Keratinocyte (primary cell): ENCODE results near the gene DNM1. TPM values are rescaled to one million over a fixed set of nuclear protein-coding genes. Genes with fewer than 3 reads are reported as not detected.

ENCODE experiments used
- DNase-seq: peaks from one replicate; pipeline ENCODE4 v3.0.0-alpha.2; 2011; ENCODE audit warnings: low read depth, missing footprints, low spot score
- FAIRE-seq: peaks from 2 replicates; lab custom pipeline; 2011; peaks lifted over from hg19 to GRCh38; lab: Jason Lieb, UNC
- H2AFZ ChIP-seq: 2 replicates; pipeline ENCODE4 v1.6.0; 2012; ENCODE audit warnings: low read length, control low read depth, inconsistent platforms; ENCODE audit not compliant: control insufficient read depth
- H3K27ac ChIP-seq: 2 replicates; pipeline ENCODE4 v1.5.1; 2011; ENCODE audit warnings: low read length; ENCODE audit not compliant: control insufficient read depth, insufficient read depth
- H3K27me3 ChIP-seq: 3 replicates; pipeline ENCODE4 v1.6.0; 2011; ENCODE audit warnings: low read length; ENCODE audit not compliant: control insufficient read depth, insufficient read depth; ENCODE audit errors: extremely low read depth
- H3K36me3 ChIP-seq, 2 experiments: 2 replicates in 1 of 2; 3 replicates in 1 of 2; pipeline ENCODE4 v1.5.1; 2011; ENCODE audit warnings: low read length in 2 of 2, mild to moderate bottlenecking in 1 of 2; ENCODE audit not compliant: control insufficient read depth in 2 of 2, insufficient read depth in 2 of 2; ENCODE audit errors: extremely low read depth in 1 of 2
- H3K4me1 ChIP-seq: 3 replicates; pipeline ENCODE4 v1.5.1; 2011; ENCODE audit warnings: low read length; ENCODE audit not compliant: control insufficient read depth, insufficient read depth; ENCODE audit errors: extremely low read depth
- H3K4me2 ChIP-seq: 3 replicates; pipeline ENCODE4 v1.6.0; 2011; ENCODE audit warnings: low read depth, low read length; ENCODE audit not compliant: control insufficient read depth, insufficient read depth; ENCODE audit errors: extremely low read depth
- H3K4me3 ChIP-seq, 3 experiments: fragments of 200-600 bp in 1 of 3; sonication (generic) in 1 of 3; 2 replicates in 2 of 3; 3 replicates in 1 of 3; pipeline ENCODE4 v1.5.1; 2011 to 2016; ENCODE audit warnings: low read length in 3 of 3, mild to moderate bottlenecking in 3 of 3, control low read depth in 2 of 3, inconsistent platforms in 1 of 3, low read depth in 1 of 3, mixed read lengths in 1 of 3, mixed run types in 1 of 3, moderate library complexity in 1 of 3; ENCODE audit not compliant: control insufficient read depth in 2 of 3, insufficient read depth in 2 of 3; ENCODE audit errors: extremely low read depth in 1 of 3
- H3K79me2 ChIP-seq: 2 replicates; pipeline ENCODE4 v1.6.0; 2012; ENCODE audit warnings: low read length; ENCODE audit not compliant: control insufficient read depth, insufficient read depth
- H3K9ac ChIP-seq: 3 replicates; pipeline ENCODE4 v1.6.0; 2011; ENCODE audit warnings: low read length; ENCODE audit not compliant: control insufficient read depth, insufficient read depth; ENCODE audit errors: extremely low read depth
- H3K9me1 ChIP-seq: 3 replicates; pipeline ENCODE4 v1.6.0; 2011; ENCODE audit warnings: low read length; ENCODE audit not compliant: control insufficient read depth, insufficient read depth; ENCODE audit errors: extremely low read depth
- H3K9me3 ChIP-seq: 2 replicates; pipeline ENCODE4 v1.5.1; 2012; ENCODE audit warnings: low read depth, low read length; ENCODE audit not compliant: control insufficient read depth
- H4K20me1 ChIP-seq: 3 replicates; pipeline ENCODE4 v1.6.0; 2011; ENCODE audit warnings: low read length; ENCODE audit not compliant: control insufficient read depth, insufficient read depth; ENCODE audit errors: extremely low read depth
- EZH2 ChIP-seq: IDR thresholded peaks from one replicate; pipeline ENCODE4 v1.6.1; 2012; ENCODE audit warnings: inconsistent platforms, mild to moderate bottlenecking, low read length, moderate library complexity
- dilution Hi-C: fragments of 300-500 bp; cut with MboI; formaldehyde crosslinking; loops from one replicate; pipeline ENCODE4 v1.7.0; 2020; ENCODE audit warnings: low sequenced_read_pairs; ENCODE audit not compliant: extremely low pct_ligation_motif_present
- polyA plus RNA-seq, 5 experiments: library from polyadenylated mRNA; depleted of rRNA in 3 of 5; stranded (reverse) in 3 of 5; stranded (forward) in 1 of 5; unstranded in 1 of 5; fragments of >200 nt; gene quantifications; 1 replicate in 1 of 5; 2 replicates in 3 of 5; 3 replicates in 1 of 5; pipeline versions ENCODE4 v1.2.1 to v1.2.3, GENCODE V29; 2011 to 2012; ENCODE audit warnings: missing spikeins in 2 of 5, low read depth in 1 of 5, low replicate concordance in 1 of 5
- TF ChIP-seq, protein P1 (sequence below), 3 experiments: IDR thresholded peaks in 1 of 3; conservative IDR thresholded peaks in 1 of 3; optimal IDR thresholded peaks in 1 of 3; 2 replicates in 2 of 3; 3 replicates in 1 of 3; pipeline versions ENCODE3 to v1.5.1; 2011; ENCODE audit warnings: low read length in 3 of 3, mild to moderate bottlenecking in 3 of 3, moderate library complexity in 2 of 3, control low read depth in 1 of 3, inconsistent platforms in 1 of 3; ENCODE audit not compliant: insufficient read depth in 2 of 3; ENCODE audit errors: extremely low read depth in 1 of 3

Gene DNM1
- polyA plus RNA-seq, 1 donor (not counting 4 experiments of a cell fraction or from before 2014, with no cell fraction given) = 0.25 TPM

DNA sequence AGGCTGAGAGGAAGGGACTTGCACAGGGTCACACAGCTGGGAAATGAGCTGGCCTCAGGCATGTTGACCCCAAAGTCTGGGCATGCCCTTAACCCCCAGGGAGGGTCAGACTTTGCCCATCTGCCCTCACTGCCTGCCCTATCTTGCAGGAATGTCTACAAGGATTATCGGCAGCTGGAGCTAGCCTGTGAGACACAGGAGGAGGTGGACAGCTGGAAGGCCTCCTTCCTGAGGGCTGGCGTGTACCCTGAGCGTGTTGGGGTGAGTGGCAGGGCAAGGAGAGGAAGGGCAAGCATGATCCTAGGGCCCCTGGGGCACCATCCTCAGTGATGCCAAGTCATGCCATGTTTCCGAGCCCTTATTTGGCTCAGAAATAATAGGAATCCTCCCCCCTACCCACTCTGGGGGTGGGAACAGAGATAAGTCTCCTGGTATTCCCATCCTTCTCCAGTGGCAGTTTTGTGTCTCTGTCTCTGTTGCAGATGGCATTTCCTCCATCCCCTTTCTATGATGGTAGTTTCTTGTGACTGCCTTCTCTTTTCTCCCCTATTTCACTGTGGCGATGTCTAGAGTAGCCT is 44.1 kb downstream of the DNM1 start:
- TF ChIP-seq EZH2 = no peak
- TF ChIP-seq, protein P1, sequence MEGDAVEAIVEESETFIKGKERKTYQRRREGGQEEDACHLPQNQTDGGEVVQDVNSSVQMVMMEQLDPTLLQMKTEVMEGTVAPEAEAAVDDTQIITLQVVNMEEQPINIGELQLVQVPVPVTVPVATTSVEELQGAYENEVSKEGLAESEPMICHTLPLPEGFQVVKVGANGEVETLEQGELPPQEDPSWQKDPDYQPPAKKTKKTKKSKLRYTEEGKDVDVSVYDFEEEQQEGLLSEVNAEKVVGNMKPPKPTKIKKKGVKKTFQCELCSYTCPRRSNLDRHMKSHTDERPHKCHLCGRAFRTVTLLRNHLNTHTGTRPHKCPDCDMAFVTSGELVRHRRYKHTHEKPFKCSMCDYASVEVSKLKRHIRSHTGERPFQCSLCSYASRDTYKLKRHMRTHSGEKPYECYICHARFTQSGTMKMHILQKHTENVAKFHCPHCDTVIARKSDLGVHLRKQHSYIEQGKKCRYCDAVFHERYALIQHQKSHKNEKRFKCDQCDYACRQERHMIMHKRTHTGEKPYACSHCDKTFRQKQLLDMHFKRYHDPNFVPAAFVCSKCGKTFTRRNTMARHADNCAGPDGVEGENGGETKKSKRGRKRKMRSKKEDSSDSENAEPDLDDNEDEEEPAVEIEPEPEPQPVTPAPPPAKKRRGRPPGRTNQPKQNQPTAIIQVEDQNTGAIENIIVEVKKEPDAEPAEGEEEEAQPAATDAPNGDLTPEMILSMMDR (optimal IDR thresholded peaks at IDR 0.05 in 1 of 3, IDR thresholded peaks at IDR 0.05 in 1 of 3, conservative IDR thresholded peaks at IDR 0.05 in 1 of 3; ENCODE audit: extremely low read depth in 1 of 3, insufficient read depth in 2 of 3, low read length in 3 of 3) = no peak
- no peaks in the 10 kb centered on the region for H3K36me3 ChIP-seq
- no peaks in the 10 kb centered on the region for H3K79me2 ChIP-seq
- peaks cover 14% of the 10 kb centered on the region for H3K4me1 ChIP-seq
- H2AFZ ChIP-seq = no peak overlapping the region
- dilution Hi-C loops = no loop called here
- H3K9me3 ChIP-seq = no peaks in the 10 kb centered on the region
- no peak overlapping the region for H3K4me3 ChIP-seq
- no peak overlapping the region for H3K27ac ChIP-seq
- no peak overlapping the region for H3K9ac ChIP-seq
- H3K9me1 ChIP-seq = no peaks in the 10 kb centered on the region
- DNase-seq = no peak
- H3K27me3 ChIP-seq = no peaks in the 10 kb centered on the region
- H3K4me2 ChIP-seq = no peak overlapping the region
- FAIRE-seq = no peak
- H4K20me1 ChIP-seq = no peaks in the 10 kb centered on the region

DNA sequence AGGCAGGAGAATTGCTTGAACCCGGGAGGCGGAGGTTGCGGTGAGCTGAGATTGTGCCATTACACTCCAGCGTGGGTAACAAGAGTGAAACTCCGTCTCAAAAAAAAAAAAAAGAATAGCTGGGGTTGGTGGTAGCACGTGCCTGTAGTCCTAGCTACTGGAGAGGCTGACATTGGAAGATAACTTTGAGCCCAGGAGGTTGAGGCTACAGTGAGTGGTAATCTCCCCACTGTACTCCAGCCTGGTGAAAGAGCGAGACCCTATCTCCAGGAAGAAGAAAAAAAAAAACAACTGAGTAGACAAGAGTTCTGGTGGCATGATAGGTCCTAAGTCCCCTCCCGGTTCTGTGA is 46.4 kb downstream of the DNM1 start:
- no peak for DNase-seq
- Histone ChIP-seq H3K9me3 (no peaks in the 10 kb centered on the region), H3K79me2 (no peaks in the 10 kb centered on the region), H4K20me1 (no peaks in the 10 kb centered on the region), H2AFZ (no peak overlapping the region), H3K27me3 (no peaks in the 10 kb centered on the region), H3K4me3 (no peak overlapping the region), H3K27ac (no peak overlapping the region), H3K4me1 (peaks cover 30% of the 10 kb centered on the region), H3K9ac (no peak overlapping the region), H3K9me1 (no peaks in the 10 kb centered on the region), H3K4me2 (peak overlapping the region; percentile 66), H3K36me3 (no peaks in the 10 kb centered on the region)
- TF ChIP-seq EZH2 = no peak
- TF ChIP-seq, protein P1 (optimal IDR thresholded peaks at IDR 0.05 in 1 of 3, IDR thresholded peaks at IDR 0.05 in 1 of 3, conservative IDR thresholded peaks at IDR 0.05 in 1 of 3; ENCODE audit: extremely low read depth in 1 of 3, insufficient read depth in 2 of 3, low read length in 3 of 3) = no peak
- FAIRE-seq = no peak
- dilution Hi-C loops = no loop called here
